Loucy (cell line): ENCODE measurements around the gene UPK1A.

Experiments used
- H2AFZ ChIP-seq: fragments of 200-600 bp; sonication (generic); 2 replicates; pipeline ENCODE4 v1.6.0; 2016; ENCODE audit warnings: antibody characterized with exemption, mild to moderate bottlenecking, low read length, moderate library complexity
- H3F3A ChIP-seq: fragments of 200-600 bp; 2 replicates; pipeline ENCODE4 v1.6.0; 2016; ENCODE audit warnings: antibody characterized with exemption, low read depth, mild to moderate bottlenecking
- H3K27me3 ChIP-seq: fragments of 200-600 bp; sonication (generic); 2 replicates; pipeline ENCODE4 v1.6.1; 2014; ENCODE audit warnings: low read length, mild to moderate bottlenecking; ENCODE audit not compliant: insufficient read depth, poor library complexity, severe bottlenecking
- H3K36me3 ChIP-seq: fragments of 200-600 bp; sonication (generic); 2 replicates; pipeline ENCODE4 v1.6.1; 2016; ENCODE audit warnings: low read length; ENCODE audit not compliant: insufficient read depth
- H3K4me1 ChIP-seq: fragments of 200-600 bp; sonication (generic); 2 replicates; pipeline ENCODE4 v1.5.1; 2014; ENCODE audit warnings: low read length, mild to moderate bottlenecking; ENCODE audit not compliant: insufficient read depth, poor library complexity, severe bottlenecking
- H3K4me2 ChIP-seq: fragments of 200-600 bp; sonication (generic); 2 replicates; pipeline ENCODE4 v1.6.0; 2014; ENCODE audit warnings: antibody characterized with exemption, low read length, low read depth, mild to moderate bottlenecking; ENCODE audit not compliant: poor library complexity, severe bottlenecking
- H3K4me3 ChIP-seq: fragments of 200-600 bp; sonication (generic); 2 replicates; pipeline ENCODE4 v1.5.1; 2014; ENCODE audit warnings: low read length, mild to moderate bottlenecking, mixed read lengths; ENCODE audit not compliant: poor library complexity, severe bottlenecking
- H3K79me2 ChIP-seq: fragments of 200-600 bp; sonication (generic); 2 replicates; pipeline ENCODE4 v1.6.1; 2014; ENCODE audit warnings: low read length; ENCODE audit not compliant: insufficient read depth
- H3K9ac ChIP-seq: fragments of 200-600 bp; sonication (generic); 2 replicates; pipeline ENCODE4 v1.6.0; 2014; ENCODE audit warnings: mild to moderate bottlenecking, low read depth, low read length, moderate library complexity; ENCODE audit not compliant: poor library complexity, severe bottlenecking
- H3K9me2 ChIP-seq: fragments of 200-600 bp; sonication (generic); replicated peaks from 2 replicates; pipeline ENCODE4 v1.6.1; 2016; ENCODE audit warnings: low read depth, low read length, mixed read lengths
- H3K9me3 ChIP-seq: fragments of 200-600 bp; sonication (generic); 2 replicates; pipeline ENCODE4 v1.6.1; 2014; ENCODE audit warnings: mild to moderate bottlenecking, antibody characterized with exemption, low read length, low read depth; ENCODE audit not compliant: insufficient read depth
- H4K20me1 ChIP-seq: fragments of 200-600 bp; sonication (generic); 2 replicates; pipeline ENCODE4 v1.6.0; 2014; ENCODE audit warnings: antibody characterized with exemption, low read length, mild to moderate bottlenecking; ENCODE audit not compliant: insufficient read depth, poor library complexity, severe bottlenecking
- CTCF ChIP-seq: fragments of 200-600 bp; sonication (generic); conservative IDR thresholded peaks from 2 replicates; pipeline ENCODE4 v1.5.1; 2014; ENCODE audit warnings: mild to moderate bottlenecking, antibody characterized with exemption, low read length
- EZH2phosphoT487 ChIP-seq: fragments of 200-600 bp; IDR thresholded peaks from 2 replicates; pipeline ENCODE4 v1.6.1; 2018; ENCODE audit warnings: antibody characterized with exemption, mild to moderate bottlenecking, moderate library complexity, borderline replicate concordance

UPK1A gene

GRCh38 chr19:35721374-35721773, 55.1 kb downstream of the UPK1A start:
- peaks cover 27% of the 10 kb centered on the region for H4K20me1 ChIP-seq
- H2AFZ ChIP-seq: no peak overlapping the region
- peak overlapping the region; percentile 38 for H3K4me2 ChIP-seq
- no peak overlapping the region for H3K4me3 ChIP-seq
- no peaks in the 10 kb centered on the region for H3F3A ChIP-seq
- H3K4me1 ChIP-seq: peaks cover 17% of the 10 kb centered on the region
- H3K36me3 ChIP-seq: peaks cover 46% of the 10 kb centered on the region; the same call in 1 of the 2 replicates
- peaks cover 42% of the 10 kb centered on the region for H3K79me2 ChIP-seq
- H3K9me3 ChIP-seq: no peaks in the 10 kb centered on the region
- no peak overlapping the region for H3K9ac ChIP-seq
- TF ChIP-seq EZH2phosphoT487 (no peak), CTCF (no peak)
- H3K27me3 ChIP-seq: no peaks in the 10 kb centered on the region
- no peaks in the 10 kb centered on the region for H3K9me2 ChIP-seq

- Histone ChIP-seq H3F3A (no peaks in the 10 kb centered on the region), H3K79me2 (peaks cover 42% of the 10 kb centered on the region), H4K20me1 (peaks cover 27% of the 10 kb centered on the region), H3K4me2 (no peak overlapping the region), H3K4me1 (peaks cover 14% of the 10 kb centered on the region), H3K36me3 (peaks cover 54% of the 10 kb centered on the region; the same call in 1 of the 2 replicates), H2AFZ (no peak overlapping the region), H3K27me3 (no peaks in the 10 kb centered on the region), H3K4me3 (no peak overlapping the region), H3K9me2 (no peaks in the 10 kb centered on the region), H3K9me3 (no peaks in the 10 kb centered on the region), H3K9ac (no peak overlapping the region)
- TF ChIP-seq CTCF (no peak), EZH2phosphoT487 (no peak)
Observed at GRCh38 chr19:35722461-35722860, 56.1 kb downstream of the UPK1A start.

GRCh38 chr19:35722897-35723296, 56.6 kb downstream of the UPK1A start:
- no peak overlapping the region for H2AFZ ChIP-seq
- TF ChIP-seq EZH2phosphoT487 (no peak), CTCF (no peak)
- H3K4me1 ChIP-seq: peaks cover 14% of the 10 kb centered on the region
- no peak overlapping the region for H3K9ac ChIP-seq
- H3K9me3 ChIP-seq: no peaks in the 10 kb centered on the region
- no peak overlapping the region for H3K4me3 ChIP-seq
- H3K9me2 ChIP-seq: no peaks in the 10 kb centered on the region
- no peaks in the 10 kb centered on the region for H3F3A ChIP-seq
- H4K20me1 ChIP-seq: peaks cover 27% of the 10 kb centered on the region
- H3K27me3 ChIP-seq: no peaks in the 10 kb centered on the region
- H3K79me2 ChIP-seq: peaks cover 42% of the 10 kb centered on the region
- H3K4me2 ChIP-seq: no peak overlapping the region
- peaks cover 58% of the 10 kb centered on the region; the same call in 1 of the 2 replicates for H3K36me3 ChIP-seq
